Fibroblast of skin of back (primary cell): ENCODE measurements around the gene NAPSA.

Experiments used
- DNase-seq: peaks from one replicate; pipeline ENCODE4 v3.0.0-alpha.2; 2013

Gene NAPSA

DNA sequence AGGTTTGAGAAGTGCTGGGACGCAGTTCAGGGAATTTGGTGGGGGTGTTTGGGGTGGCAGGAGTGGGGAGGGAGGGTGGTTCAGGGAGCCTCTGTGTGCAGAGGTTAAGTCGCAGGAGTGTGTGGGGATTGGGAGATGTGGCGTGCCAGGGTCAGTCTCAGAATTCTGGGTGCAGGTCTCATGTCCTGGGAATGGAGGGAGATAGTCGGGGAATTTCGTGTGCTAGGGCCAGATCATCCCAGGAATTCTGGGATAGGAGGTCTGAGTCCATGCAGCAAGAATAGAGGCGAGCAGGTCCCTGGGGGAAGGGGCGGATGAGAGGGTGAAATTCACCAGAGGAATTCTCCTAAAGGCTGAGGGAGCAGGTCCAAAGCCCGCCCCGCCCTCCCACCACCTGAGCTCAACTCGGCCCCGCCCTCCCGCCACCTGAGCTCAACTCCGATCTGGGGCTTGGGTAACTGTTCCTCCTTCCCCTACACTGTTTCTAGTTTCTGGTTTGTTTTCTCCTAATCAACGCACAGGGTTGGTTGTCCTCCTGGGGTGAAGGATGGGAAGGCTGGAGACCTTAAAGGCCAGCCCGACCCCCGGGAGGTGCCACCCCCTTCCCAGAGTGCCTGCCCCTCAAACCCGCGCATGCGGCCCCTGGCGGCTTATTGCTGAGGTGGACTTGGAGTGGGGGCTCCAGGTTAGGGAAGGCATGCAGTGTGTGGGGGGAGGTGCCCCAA, 51.5 kb downstream of the NAPSA start:
- no peak for DNase-seq

DNA sequence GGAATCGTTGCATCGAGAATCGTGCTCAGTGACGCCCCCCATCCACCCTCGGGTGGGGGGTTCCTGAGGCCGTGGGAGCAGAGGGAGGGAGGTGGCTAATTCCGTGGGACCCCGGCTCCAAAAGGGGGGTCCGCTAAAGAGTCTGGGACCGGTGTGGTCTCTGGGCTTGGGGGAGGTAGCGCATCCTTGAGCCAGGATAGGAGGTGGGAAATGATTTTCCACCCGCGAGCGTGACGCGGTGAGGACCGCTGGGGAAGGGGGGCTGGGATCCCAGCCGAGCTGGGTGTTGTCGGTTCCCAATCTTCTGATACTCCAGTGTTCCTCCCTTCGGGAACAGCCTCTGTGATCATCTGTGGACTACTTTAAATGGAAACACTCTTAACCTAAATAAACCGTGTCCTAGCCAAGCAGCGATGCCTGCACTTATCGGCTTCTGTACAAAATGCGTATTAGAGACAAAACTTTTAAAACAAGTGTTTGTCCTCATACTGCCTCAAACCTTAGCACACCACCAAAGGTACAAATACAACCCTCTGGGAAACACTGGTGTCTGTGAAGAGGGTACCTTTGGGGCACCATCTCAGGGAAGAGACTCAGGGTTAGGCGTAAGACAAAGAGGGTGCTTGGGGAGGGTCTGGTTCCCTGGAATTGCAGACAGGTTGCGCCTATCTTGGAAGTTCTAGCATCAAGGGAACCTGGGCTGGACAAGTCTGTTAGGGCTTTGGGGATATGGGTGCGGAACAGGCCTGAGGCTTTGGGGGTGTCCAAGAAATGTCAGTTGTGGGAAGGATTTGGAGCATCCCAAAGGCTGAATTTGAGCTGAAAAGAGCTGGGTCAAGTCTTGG, 52.2 kb downstream of the NAPSA start:
- no peak for DNase-seq

DNA sequence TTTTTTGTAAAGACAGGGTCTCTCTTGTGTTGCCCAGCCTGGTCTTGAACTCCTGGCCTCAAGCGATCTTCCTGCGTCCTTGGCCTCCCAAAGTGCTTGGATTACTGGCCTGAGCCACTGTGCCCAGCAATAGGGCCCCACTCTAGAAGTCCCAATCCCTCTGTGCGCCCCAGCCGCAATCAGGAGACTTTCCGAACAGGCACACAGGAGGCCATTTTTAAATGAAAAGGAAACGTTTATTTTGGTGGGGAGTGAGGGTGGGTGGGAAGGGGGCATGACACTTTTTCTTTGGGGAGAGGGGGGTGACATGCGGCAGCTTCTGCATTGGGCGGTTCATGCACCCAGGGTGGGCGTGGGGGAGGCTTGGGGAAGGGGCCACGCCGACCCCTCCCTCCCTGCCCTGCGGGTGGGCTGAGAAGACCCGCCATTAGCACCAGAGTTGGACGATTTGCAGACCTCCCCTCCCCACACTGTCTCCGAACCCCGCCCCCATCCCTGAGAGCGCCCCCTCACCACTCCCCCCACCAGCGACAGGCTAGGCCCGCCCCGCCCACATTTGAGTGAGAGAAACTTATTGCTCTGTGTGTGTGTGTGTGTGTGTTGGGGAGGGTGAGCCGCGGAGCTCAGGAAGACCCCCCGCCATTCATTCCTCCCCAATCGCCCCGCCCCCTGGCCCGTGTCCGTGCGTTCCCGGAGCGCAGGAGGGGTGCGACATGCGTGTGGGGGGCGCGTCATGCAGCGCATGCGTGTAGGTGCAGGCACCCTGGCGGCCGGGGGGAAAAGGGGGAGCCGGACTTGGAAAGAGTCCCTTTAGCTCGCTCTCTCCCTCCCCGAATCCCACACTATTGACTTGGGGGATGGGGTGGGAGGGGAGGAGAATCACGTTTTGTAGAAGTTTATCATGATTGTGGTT, 53.5 kb downstream of the NAPSA start:
- no peak for DNase-seq

DNA sequence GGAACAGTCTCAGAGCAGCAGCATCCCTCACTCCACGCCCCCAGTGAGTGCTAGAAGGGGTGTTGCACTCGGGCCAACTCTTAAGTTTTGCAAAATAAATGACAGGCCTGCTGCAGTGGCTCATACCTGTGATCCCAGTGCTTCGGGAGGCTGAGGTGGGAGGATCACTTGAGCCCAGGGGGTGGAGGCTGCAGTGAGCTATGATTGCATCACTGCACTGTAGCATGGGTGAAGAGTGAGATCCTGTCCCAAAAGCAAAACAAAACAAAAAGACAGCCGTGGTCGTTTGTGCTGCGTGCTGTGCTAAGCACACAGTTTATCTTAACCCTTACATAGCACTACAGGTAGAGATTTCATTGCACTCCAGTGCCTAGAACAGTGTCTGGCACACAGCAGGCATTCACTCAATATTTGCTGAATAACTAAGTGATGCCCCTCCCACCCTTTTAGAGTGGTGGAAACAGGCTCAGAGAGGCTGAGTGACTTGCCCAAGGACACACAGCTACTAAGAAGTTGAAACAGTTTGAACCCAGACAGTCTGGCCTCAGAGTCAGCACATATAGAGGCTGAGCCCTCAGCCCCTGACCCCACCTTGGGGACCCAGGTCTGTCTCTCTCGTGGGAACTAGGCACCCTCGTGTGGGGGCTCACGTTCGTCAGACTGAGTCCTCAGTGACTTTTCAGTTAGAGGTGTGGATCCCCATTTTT, 54.5 kb downstream of the NAPSA start:
- no peak for DNase-seq

DNA sequence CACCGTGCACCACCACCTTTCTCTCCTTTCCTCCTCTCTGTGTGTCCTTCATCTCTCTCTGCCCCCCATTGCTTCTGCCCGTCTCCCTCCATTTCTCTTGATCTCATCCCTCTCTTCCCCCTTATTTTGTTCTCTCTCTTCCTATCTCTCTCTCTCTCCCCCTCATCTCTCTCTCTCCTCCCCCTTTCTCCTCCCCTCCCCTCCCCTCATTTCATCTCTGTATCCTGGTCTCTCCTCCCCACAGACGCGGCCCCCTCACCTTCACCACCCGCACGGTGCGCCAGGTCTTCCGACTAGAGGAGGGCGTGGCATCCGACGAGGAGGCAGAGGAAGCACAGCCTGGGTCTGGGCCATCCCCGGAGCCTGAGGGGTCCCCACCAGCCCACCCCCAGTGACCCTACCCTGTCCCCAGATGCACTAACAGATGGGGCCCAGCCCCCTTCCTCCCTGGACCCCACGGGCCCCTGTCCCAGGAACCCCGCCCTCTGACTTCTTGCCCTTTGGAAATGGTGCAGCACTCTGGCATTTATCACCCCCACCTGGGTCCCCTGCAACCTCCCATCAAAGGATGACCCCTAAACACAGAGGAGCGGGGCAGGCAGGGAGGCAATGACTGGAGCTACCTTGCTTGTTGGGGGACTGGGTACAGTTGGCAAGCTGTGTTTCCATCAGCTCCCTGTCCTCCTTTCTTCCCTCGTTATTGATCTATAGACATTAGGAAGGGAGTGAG, 55.9 kb downstream of the NAPSA start:
- no peak for DNase-seq

DNA sequence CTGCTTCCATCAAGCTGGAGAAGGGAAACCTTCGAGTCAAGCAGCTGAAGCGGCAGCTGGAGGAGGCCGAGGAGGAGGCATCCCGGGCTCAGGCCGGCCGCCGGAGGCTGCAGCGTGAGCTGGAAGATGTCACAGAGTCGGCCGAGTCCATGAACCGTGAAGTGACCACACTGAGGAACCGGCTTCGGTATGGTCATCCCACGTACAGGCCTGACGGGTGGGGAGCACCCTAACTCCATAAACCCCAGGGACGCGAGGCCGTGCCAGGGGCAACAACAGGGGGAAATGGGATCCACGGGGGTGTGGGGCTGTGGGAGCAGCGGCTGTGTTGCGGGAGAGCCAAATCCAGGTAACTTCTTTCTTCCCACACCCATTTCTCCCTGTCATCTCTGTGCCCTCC, 56.4 kb downstream of the NAPSA start:
- no peak for DNase-seq
